HG03280 (cell line): ENCODE results near the gene TRIM22.
A peak's percentile ranks its signal among the peaks of the same experiment; 100 is the strongest.
"Not testable (repeated sequence)": the region's sequence is repeated elsewhere in the genome, so short reads cannot be mapped to it uniquely, and the experiment has no call there.

Experiments
- ATAC-seq: cut with Tn5 transposase; IDR thresholded peaks from one replicate; pipeline ENCODE4 v1.9.1; 2021; ENCODE audit warnings: mild to moderate bottlenecking, moderate library complexity; ENCODE audit not compliant: unreplicated experiment

Gene TRIM22, protein sequence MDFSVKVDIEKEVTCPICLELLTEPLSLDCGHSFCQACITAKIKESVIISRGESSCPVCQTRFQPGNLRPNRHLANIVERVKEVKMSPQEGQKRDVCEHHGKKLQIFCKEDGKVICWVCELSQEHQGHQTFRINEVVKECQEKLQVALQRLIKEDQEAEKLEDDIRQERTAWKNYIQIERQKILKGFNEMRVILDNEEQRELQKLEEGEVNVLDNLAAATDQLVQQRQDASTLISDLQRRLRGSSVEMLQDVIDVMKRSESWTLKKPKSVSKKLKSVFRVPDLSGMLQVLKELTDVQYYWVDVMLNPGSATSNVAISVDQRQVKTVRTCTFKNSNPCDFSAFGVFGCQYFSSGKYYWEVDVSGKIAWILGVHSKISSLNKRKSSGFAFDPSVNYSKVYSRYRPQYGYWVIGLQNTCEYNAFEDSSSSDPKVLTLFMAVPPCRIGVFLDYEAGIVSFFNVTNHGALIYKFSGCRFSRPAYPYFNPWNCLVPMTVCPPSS

DNA sequence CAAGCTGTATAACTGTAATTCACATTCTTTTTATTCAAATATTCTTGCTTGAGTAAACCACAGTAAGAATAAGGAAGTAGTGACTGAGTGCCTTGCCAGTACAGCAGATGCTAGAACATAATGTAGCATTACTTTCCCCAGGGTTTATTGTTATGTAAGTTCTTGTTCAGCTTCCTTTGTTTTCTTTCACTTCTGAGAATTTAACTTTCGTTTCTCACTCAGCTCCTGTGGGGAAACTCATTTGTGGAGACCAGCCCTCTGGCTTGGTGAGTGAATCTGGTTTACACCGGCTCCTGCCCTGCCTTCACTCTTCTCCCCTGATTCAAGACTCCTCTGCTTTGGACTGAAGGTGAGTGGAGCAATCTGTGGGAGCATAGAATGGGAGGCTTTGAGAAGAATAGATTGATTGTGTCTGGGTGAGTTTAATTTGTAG lies at the start of gene TRIM22:
TRIM22 (plus strand) TSS at position 240 of the 433 bp plus-strand sequence. CDS start 6,443 bp downstream, outside the sequence.
- peak; percentile 73 for ATAC-seq

GRCh38 chr11:5639953-5640352 lies 49.6 kb upstream of the TRIM22 start:
- no peak for ATAC-seq

DNA sequence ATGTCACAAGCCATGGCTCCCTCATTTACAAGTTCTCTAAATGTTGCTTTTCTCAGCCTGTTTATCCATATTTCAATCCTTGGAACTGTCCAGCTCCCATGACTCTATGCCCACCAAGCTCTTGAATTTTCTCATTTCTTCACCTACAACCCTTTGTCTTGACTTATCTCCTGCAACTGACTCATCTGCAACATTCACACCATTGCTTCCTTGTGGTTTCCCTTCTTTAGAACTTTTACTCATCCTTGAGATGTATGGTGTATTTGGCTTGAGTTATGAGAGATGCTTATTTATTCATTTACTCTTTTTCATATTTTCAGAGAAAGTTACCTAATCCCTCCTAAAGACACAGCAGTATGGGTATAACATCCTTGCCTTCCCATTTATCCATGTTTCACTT lies 46.0 kb upstream of the TRIM22 start:
- no peak for ATAC-seq

GRCh38 chr11:5646139-5646538 lies 43.5 kb upstream of the TRIM22 start:
- ATAC-seq: no peak

DNA sequence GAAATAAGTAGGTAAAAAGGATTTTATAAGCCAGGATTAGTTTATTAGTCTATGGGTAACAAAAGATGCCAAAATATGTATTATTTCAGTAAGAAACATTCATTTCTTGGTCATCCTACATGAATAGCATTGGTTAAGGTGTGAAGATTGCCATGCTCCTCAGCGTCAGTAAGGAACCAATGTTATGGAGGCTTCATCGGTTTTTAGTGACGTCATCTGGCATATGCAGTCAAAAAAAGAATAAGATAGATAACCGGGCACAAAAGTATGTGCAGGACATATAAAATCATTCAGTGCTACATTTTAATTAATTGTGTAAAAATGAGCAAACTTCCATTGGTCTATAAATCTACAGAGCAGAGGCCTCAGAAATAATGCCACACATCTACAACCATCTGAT lies 34.1 kb upstream of the TRIM22 start:
- no peak for ATAC-seq

DNA sequence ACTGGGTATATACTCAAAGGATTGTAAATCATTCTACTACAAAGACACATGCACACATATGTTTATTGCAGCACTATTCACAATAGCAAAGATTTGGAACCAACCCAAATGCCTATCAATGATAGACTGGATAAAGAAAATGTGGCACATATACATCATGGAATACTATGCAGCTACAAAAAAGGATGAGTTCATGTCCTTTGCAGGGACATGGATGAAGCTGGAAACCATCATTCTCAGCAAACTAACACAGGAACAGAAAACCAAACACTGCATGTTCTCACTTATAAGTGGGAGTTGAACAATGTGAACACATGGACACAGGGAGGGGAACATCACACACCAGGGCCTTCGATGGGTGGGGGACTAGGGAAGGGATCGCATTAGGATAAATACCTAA lies 32.6 kb upstream of the TRIM22 start:
- not testable (repeated sequence) for ATAC-seq

DNA sequence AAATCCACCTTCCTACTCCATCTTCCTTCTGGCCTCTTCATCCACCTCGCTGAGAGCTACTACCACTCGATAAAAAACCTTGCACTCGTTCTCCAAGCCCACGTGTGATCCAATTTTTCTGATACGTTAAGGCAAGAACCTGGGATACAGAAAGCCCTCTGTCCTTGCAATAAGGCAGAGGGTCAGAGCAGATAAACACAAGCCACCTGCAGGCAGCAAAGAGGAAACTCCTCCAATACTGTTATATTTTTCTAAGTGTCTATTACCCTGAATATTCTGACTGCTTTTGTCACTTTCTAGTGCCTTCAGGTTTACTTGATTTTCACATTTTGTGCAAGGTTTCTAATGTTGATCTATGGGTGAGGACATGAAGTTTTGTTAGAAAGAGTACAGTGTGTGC lies 31.3 kb upstream of the TRIM22 start:
- no peak for ATAC-seq

DNA sequence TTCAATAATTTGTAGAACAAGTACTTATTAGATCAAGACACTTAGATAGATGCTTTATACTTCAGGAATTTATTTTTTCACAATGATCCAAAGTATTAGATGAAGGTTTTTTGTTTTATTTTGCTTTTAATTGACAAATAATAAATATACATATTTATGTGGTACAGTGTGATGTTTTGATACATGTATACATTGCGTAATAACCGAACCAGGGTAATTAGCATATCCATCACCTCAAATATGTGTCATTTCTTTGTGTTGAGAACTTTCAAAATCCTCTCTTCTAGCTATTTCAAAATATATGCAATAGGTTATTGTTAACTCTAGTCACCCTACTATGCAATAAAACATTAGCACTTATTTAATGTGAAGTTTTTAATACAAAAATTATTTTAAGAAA lies 26.1 kb upstream of the TRIM22 start:
- ATAC-seq: no peak

GRCh38 chr11:5665051-5665570 lies 24.5 kb upstream of the TRIM22 start:
- ATAC-seq: no peak

- no peak for ATAC-seq
Observed at GRCh38 chr11:5665746-5666401, 23.7 kb upstream of the TRIM22 start.

GRCh38 chr11:5666402-5666793 lies 23.2 kb upstream of the TRIM22 start:
- ATAC-seq: no peak

DNA sequence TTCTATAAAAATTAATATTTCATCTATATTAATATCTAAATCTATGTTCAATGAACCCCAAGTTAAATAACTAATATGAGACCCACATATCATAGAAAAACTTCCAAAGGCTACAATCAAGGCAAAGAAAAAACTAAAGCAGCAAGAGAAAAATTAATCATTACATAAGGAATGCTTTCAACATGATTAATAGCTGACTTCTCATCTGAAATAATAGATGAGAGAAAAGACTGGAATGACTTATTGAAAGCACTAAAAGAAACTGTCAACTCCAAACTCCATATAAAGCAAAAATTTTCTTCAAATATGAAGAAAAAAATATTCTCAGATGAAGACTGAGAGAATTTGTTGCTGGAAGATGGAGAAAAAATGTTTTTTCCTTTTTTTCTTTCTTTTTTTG lies 17.8 kb upstream of the TRIM22 start:
- no peak for ATAC-seq

GRCh38 chr11:5674391-5674790 lies 15.2 kb upstream of the TRIM22 start:
- ATAC-seq: no peak

DNA sequence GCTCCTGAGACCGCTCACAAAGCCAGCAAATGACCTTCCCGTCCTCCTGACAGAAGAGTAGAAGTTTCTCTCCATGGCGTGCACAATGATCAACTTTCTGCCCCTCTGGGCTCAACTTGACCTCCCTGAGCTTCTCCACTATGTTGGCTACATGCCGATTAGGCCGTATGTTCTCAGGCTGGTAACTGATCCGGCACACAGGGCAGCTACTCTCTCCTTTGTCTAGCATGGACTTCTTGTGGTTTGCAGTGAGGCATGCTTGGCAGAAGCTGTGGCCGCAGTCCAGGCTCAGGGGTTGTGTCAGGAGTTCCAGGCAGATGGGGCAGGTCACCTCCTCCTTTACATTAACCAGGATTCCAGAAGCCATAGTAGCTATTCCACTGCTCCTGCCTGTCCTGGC lies 9.8 kb upstream of the TRIM22 start:
- no peak for ATAC-seq

DNA sequence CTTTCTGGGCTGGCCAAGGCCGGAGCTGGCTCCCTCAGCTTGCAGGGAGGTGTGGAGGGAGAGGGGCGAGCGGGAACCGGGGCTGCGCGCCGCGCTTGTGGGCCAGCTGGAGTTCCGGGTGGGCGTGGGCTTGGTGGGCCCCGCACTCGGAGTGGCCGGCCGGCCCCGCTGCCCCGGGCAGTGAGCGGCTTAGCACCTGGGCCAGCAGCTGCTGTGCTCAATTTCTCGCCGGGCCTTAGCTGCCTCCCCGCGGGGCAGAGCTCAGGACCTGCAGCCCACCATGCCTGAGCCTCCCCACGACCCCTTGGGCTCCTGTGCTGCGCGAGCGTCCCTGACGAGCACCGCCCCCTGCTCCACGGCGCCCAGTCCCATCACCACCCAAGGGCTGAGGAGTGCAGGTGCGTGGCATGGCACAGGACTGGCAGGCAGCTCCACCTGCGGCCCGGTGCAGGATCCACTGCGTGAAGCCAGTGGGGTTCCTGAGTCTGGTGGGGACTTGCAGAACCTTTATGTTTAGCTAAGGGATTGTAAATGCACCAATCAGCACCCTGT lies 6.6 kb upstream of the TRIM22 start:
- not testable (repeated sequence) for ATAC-seq

GRCh38 chr11:5683620-5684019 lies 6.0 kb upstream of the TRIM22 start:
- not testable (repeated sequence) for ATAC-seq

DNA sequence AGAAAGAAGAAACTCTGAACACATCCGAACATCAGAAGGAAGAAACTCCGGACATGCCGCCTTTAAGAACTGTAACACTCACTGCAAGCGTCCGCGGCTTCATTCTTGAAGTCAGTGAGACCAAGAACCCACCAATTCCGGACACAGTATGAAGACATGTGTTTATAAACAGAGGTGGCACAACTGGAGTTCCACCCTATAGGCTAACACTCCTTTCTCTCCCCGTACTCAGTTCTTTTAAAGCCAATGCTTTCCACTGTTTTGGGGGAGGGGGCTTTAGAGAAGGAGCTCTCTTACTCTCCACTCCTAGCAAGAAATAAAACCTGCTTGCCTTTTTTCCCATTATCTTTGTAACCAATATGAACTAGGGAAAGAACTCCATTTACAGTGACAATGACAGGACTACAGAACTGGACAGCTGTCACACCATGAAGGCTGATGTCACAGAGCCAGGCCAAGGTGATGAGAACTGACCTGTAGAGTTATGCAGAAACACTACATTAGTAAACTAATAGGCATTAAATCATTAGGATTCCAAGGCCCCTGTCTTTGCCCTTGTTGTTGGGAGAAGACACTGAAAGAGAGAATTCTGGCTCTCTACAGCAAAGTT lies 5.4 kb upstream of the TRIM22 start:
- peak; percentile 11 for ATAC-seq

DNA sequence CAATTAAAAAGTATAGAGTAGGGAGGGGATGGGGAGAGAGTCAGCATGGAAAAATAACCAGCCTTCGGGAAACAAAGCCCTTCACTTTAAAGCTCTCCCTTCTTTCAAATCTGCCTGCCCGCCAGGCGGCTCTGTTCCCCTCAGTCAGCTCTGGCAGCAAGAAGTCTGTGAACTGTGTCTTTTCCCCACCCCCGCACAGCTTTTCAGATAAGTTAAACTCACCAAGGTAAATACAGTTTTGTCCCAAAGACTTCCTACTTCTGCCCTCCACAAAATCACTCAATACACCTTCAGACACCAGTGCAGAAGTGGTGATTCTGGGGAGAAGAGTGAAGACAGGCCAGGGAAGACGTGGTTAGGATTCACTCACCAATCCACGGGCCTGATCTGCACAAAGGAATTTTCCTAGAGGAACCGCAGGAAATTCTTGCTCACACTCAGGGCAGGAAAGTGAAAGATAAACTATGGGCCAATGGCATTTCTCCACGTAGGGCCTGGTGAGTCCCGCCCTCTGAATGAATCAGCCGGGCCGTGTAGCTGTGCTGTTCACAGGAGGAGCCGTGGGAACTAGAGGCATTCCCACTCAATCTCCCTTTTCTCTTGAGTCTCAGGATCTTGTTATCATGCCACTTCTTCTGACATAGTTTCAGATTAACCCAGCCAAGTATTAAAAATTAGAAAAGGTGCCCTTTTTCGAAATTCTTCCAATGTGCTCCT lies 4.8 kb upstream of the TRIM22 start, which contains the start of gene TRIM5:
TRIM5 (minus strand) TSS at position 429 of the 717 bp plus-strand sequence. CDS start 4,897 bp downstream, outside the sequence.
- ATAC-seq: peak; percentile 71

- ATAC-seq: no peak
Observed at GRCh38 chr11:5686426-5686825, 3.2 kb upstream of the TRIM22 start.

- ATAC-seq: no peak
Observed at GRCh38 chr11:5688482-5688881, 1.1 kb upstream of the TRIM22 start.
